HAP-1 (cell line): ENCODE data around the gene PFN2.

Experiments
- DNase-seq, 2 experiments: peaks; one replicate each; pipeline ENCODE4 v3.0.0-alpha.2; 2016 to 2020; ENCODE audit warnings: low spot score in 2 of 2
- H3K27me3 ChIP-seq: fragments of 250-450 bp; sonication (Bioruptor Pico); 2 replicates; pipeline ENCODE4 v1.5.1; 2020; ENCODE audit warnings: low read depth, mild to moderate bottlenecking, moderate library complexity
- H3K36me3 ChIP-seq: fragments of 250-450 bp; sonication (Bioruptor Pico); replicated peaks from 2 replicates; pipeline ENCODE4 v1.5.1; 2020; ENCODE audit warnings: mild to moderate bottlenecking
- H3K4me1 ChIP-seq: fragments of 250-450 bp; sonication (Bioruptor Pico); 2 replicates; pipeline ENCODE4 v1.5.1; 2020; ENCODE audit warnings: mild to moderate bottlenecking
- H3K4me3 ChIP-seq: fragments of 250-450 bp; sonication (Bioruptor Pico); 2 replicates; pipeline ENCODE4 v1.5.1; 2020; ENCODE audit warnings: mild to moderate bottlenecking, moderate library complexity
- H3K9me3 ChIP-seq: fragments of 250-450 bp; sonication (Bioruptor Pico); 2 replicates; pipeline ENCODE4 v1.5.1; 2020; ENCODE audit warnings: mild to moderate bottlenecking, moderate library complexity
- in situ Hi-C: fragments of 300-500 bp; cut with MboI; formaldehyde crosslinking; loops from 3 replicates; pipeline ENCODE4 v1.14.3; 2020; ENCODE audit warnings: low sequenced_read_pairs, inconsistent platforms, mixed read lengths

The PFN2 gene

GRCh38 chr3:149933858-149934257 is 36.8 kb downstream of the PFN2 start:
- Histone ChIP-seq H3K4me1 (no peaks in the 10 kb centered on the region), H3K27me3 (no peaks in the 10 kb centered on the region), H3K36me3 (no peaks in the 10 kb centered on the region), H3K9me3 (0 out of 2 replicates have a peak, but pooled peaks cover 7% of the 10 kb centered on the region), H3K4me3 (no peak overlapping the region)
- no peak for DNase-seq
- in situ Hi-C loops, result loop anchor here (25.0 kb wide), 1 partner anchor 553 kb away; no protein-coding TSS in a partner anchor

- Histone ChIP-seq H3K4me3 (no peak overlapping the region), H3K4me1 (no peaks in the 10 kb centered on the region), H3K27me3 (no peaks in the 10 kb centered on the region), H3K36me3 (no peaks in the 10 kb centered on the region), H3K9me3 (0 out of 2 replicates have a peak, but pooled peaks cover 7% of the 10 kb centered on the region)
- no peak for DNase-seq
- in situ Hi-C loops, result loop anchor here (25.0 kb wide), 1 partner anchor 554 kb away; no protein-coding TSS in a partner anchor
These were observed 37.7 kb downstream of the PFN2 start for GRCh38 chr3:149933008-149933407.

GRCh38 chr3:149920119-149920518 is 50.6 kb downstream of the PFN2 start:
- H3K27me3 ChIP-seq, result no peaks in the 10 kb centered on the region
- H3K36me3 ChIP-seq, result peaks cover 8% of the 10 kb centered on the region; the same call in 1 of the 2 replicates
- no peak for DNase-seq
- no peak overlapping the region for H3K4me3 ChIP-seq
- in situ Hi-C loops, result loop anchor here (25.0 kb wide), 1 partner anchor 408 kb away; no protein-coding TSS in a partner anchor
- H3K4me1 ChIP-seq, result no peaks in the 10 kb centered on the region
- no peaks in the 10 kb centered on the region for H3K9me3 ChIP-seq

GRCh38 chr3:149919509-149919908 is 51.2 kb downstream of the PFN2 start:
- H3K4me1 ChIP-seq, result no peaks in the 10 kb centered on the region
- in situ Hi-C loops, result loop anchor here (25.0 kb wide), 1 partner anchor 407 kb away; no protein-coding TSS in a partner anchor
- peaks cover 8% of the 10 kb centered on the region; the same call in 1 of the 2 replicates for H3K36me3 ChIP-seq
- no peaks in the 10 kb centered on the region for H3K9me3 ChIP-seq
- DNase-seq, result no peak
- no peaks in the 10 kb centered on the region for H3K27me3 ChIP-seq
- no peak overlapping the region for H3K4me3 ChIP-seq

DNA sequence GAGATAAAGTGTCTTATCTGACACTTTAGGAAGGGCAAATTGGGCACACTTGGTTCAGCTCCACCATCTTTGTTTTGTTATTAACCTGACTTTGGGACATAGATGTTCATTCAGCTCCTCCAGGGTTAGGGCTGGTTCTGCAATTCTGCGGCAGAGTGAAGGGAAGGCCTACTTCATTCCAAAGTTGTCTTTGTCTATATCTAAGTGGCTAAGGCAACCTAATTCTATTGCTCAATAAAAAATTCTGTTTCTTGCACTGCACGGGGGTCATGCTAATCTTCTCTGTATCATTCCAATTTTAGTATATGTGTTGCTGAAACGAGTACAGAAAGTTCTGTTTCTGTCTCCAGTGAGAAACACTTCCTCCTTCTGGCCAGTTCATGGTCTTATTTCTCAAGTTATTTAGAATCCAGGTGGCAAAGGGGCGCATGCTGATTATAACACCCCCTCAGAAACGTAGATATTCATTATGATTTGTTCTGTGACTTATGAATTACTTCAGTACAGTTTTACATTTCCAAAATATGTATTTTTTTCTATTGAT is 53.5 kb downstream of the PFN2 start:
- H3K9me3 ChIP-seq, result no peaks in the 10 kb centered on the region
- H3K4me3 ChIP-seq, result no peak overlapping the region
- H3K4me1 ChIP-seq, result no peaks in the 10 kb centered on the region
- H3K36me3 ChIP-seq, result peaks cover 11% of the 10 kb centered on the region; the same call in 1 of the 2 replicates
- in situ Hi-C loops, result loop anchor here (25.0 kb wide), 1 partner anchor 405 kb away; no protein-coding TSS in a partner anchor
- H3K27me3 ChIP-seq, result no peaks in the 10 kb centered on the region
- DNase-seq, result no peak
